CD4-positive, alpha-beta T cell treated with Interleukin-1 beta for 1 hour (primary cell): ENCODE results near the gene TBC1D5.
"Not testable (repeated sequence)": the region's sequence is repeated elsewhere in the genome, so short reads cannot be mapped to it uniquely, and the experiment has no call there.

Source experiments
- DNase-seq, 2 donors: peaks; one replicate each; pipeline ENCODE4 v3.0.0-alpha.2; 2020 to 2022

Gene TBC1D5

GRCh38 chr3:17154221-17154620, 588.2 kb downstream of the TBC1D5 start:
- no peak for DNase-seq

GRCh38 chr3:17153209-17153608, 589.2 kb downstream of the TBC1D5 start:
- DNase-seq = no peak

DNA sequence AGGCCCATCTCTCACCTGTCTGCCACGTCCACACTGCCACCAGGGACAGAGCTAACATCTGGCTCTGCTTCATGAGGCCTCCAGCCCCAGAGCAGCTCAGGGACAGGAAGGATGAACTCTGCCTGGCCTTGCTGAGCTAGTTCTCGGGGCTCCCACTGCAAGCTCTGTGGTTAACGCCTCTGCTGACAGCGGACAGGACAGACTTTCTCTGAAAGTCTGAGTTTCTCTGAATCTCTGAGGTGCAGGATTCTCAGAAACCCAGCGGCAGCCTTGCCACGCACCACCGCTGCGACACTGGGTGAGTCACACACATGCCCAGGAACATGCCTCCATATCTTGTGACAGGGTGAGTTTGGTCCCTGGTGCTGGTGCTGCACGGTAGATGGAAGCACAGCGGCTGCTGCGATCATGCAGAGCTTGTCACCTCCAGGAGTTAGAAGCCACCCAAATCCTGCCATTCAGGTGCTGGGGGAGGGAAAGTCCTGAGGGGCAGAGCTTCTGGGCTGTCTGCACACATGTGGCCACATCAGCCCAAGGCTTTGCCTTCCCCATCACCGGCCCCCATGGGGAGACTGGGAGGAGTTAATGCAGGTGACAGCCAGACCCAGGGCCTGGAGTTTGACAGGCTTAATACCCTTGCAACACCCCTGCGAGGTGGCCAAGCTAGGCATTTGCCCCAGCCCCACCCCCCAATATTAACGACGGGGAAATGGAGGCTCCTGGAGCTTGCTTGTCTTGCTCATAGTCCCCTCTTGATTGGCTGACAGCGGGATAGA, 590.6 kb downstream of the TBC1D5 start:
- DNase-seq = peak; percentile 77 to 78

DNA sequence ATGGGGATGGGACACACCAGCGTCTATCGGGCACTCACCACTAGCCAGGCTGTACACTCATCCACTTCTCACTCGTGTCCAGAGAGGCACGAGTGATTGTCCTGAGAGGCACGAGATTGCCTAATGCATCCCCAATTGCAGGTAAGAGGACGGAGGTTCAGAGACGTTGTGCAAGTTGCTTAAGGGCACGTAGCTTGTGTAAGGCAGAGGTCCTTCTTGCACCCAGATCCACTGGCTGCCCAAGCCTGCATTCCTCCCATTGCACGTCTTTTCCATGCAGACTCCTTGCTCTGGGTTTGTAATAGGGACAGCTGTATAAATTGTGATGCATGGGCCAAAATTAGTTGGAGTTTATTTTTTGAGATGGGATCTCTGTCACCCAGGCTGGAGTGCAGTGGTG, 593.4 kb downstream of the TBC1D5 start:
- no peak for DNase-seq

GRCh38 chr3:17144665-17144993, 597.8 kb downstream of the TBC1D5 start:
- DNase-seq = no peak

- DNase-seq = no peak
Measured at GRCh38 chr3:17143893-17144664, 598.4 kb downstream of the TBC1D5 start.

- no peak for DNase-seq
Measured at GRCh38 chr3:17142516-17142915, 599.9 kb downstream of the TBC1D5 start.

DNA sequence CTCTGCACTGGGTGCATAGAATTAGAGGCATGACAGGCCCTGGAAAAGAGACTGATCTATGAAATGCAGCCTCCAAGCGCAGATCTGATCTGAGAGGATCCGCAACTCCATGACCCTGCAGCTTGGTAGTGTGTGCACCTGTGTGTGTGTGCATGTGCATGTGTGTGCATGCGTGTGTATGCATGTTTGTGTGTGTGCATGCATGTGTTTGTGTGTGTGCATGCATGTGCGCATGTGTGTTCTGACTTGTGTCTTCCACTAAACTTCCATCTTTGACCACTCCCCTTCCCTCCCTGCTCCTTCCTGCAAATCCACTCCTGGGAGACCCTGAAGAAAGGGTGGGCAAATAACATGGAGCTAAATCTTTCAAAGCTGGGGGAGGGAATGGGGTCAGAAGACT, 600.7 kb downstream of the TBC1D5 start:
- no peak for DNase-seq

- DNase-seq = no peak
Measured at GRCh38 chr3:17140670-17141505, 601.5 kb downstream of the TBC1D5 start.

DNA sequence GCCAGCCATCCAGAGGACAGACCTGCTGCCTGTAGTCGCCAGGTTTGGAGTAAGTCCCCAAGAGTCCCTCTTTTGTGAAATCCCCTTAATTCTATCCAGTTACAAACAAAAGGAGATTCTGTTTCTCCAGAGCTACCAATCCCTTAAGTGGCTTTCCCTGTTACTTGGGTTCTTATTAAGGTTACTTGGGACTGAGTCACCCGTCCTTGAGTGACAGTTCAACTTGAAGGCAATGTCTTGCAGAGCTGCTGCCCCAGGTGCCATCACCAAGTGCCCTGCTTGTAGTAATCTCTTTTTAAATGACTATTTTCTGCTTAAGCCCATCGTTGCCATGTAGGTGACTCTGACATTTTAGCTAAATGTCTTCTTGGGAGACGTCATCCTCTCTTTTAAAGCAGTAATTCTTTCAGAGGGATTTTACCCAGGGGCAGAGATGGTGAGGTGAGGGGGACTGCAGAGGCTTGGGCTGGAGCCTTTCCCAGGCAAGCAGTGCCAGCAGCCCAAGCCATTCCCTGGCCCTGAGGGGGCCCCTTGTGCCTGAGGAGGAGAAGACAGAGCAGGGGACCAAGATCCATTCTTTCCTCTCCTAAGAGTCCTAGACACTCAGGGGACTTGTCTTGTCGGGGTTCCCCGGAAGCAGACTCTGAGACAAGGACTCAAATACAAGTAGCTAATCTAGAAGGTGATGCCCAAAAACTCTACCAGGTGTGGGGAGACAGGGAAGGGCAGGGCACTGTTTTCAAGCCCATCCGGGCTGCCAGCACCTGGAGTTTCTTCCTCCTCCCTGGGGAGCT, 604.0 kb downstream of the TBC1D5 start:
- no peak for DNase-seq

DNA sequence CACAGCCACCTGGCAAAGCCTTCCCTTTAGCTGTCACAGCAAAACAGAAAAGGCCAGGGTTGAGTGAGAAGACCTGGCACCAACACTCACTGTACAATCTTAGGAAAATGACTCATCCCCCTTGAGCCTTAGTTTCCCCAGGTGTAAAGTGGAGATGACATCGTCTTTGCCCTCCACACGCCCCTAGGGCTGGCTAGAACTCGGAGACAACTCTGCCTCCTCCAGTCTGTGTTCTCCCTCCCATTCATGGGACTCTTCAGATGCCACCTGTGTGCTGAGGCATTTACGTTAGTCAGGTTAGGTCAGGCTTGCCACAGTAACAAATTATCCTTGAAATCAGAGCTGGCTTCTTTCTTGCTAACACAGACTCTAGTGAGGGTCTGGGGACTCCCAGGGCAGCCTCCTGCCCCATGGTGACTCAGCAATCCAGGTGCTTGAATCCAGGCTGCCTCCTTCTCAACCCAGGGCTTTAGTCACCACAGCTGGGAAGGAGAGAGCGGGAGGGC, 605.1 kb downstream of the TBC1D5 start:
- DNase-seq = no peak

DNA sequence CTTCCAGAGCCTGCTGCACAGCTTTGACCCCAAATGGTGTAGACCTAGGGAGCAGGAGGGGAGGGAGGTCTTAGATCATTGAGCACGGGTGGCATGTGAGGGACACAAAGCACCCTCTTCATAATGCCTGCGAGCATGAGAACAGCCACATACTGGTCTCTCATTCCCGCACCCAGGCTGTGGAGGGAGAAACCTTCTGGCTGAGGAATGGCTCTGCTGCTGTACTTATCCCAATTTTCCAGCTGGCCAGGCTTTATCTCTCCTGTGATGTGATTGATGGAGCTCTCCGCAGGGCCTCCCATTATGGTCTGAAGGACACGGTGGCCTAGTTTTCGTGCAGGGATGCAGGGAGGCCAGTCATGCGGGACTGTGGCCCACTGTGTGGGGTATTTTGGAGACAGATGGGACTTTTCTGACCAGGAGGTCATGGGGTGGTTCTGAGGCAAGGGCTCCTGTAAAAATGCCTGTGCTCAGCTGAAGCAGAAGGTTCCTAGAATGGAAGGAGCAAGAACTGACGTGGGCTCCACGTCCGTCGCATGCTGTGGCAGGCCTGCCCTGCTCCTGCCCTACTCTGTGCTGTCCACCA, 606.2 kb downstream of the TBC1D5 start:
- no peak for DNase-seq

DNA sequence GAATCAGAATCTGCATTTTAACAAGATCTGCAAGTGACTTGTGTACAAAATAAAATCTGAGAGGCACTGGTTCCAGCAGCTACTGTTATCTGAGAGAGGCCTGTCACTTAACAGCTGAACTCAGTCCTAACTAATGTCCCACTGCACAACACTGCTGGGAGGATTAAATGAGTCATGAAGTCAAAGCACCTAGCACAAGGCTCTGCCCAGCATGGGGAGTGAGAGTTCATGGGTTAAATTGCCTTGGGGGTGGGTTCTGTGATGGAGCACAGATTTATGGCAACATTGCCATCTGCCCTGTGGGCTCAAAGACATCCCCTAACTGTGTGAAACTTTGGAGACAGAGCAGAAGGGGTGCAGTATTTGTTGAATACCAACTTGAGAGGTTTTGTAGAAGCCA, 606.7 kb downstream of the TBC1D5 start:
- no peak for DNase-seq

- DNase-seq = no peak
Measured at GRCh38 chr3:17133632-17134545, 608.5 kb downstream of the TBC1D5 start.

DNA sequence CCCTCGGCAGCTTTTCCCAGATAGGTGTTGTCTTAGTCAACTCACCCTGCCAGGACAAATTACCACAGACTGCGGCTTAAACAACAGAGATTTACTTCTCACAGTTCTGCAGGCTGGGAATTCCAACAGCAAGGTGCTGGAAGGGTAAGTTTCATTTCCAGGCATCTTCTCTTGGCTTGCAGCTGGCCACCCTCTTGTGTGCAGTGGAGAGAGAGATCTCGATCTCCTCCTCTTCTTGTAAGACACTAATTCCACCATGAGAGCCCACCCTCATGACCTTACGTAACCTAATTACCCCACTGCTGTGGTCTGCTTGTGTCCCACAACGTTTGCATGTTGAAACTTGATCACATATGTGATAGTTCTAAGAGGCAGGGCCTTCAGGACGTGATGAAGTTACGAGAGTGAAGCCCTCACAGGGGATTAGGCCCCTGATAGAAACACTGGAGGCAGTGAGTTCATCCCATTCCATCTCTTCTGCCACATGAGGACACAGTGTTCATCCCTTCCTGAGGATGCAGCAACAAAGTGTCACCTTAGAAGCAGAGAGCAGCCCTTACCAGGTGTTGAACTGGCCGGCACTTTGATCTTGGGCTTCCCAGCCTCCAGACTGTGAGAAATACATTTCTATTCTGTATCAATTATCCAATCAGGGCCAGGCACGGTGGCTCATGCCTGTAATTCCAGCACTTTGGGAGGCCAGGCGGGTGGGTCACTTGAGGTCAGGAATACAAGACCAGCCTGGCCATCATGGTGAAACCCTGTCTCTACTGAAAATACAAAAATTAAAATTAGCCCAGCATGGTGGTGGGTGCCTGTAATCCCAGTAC, 609.9 kb downstream of the TBC1D5 start:
- no peak for DNase-seq

DNA sequence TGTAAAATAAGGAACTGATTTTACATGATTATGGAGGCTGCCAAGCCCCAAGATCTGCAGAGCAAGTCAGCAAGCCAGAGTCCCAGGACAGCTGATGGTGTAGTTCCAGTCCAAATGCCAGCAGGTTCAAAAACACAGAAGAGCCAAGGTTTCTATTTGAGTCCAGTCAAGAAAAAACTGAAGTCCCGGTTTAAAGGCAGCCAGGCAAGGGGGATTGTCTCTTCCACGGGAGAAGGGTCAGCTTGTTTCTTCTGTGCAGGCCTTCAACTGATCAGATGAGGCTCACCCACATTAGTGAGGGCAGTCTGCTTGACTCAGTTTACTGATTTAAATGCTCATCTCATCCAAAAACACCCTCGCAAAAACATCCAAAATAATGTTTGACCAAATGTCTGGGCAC, 611.5 kb downstream of the TBC1D5 start:
- DNase-seq = no peak

DNA sequence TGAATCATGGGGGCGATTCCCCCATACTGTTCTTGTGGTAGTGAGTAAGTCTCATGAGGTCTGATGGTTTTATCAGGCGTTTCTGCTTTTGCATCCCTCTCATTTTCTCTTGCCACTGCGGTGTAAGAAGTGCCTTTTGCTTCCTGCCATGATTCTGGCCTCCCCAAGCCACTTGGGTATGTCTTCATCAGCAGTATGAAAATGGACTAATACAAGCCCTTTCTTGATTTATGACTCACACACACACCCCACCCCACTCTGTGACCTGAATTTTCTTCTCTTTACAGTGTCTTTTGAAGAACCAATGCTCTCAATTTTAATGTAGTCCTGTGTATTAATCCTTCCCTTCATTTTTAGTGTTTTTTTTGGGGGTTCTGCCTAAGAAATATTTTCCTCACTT, 612.9 kb downstream of the TBC1D5 start:
- no peak for DNase-seq

DNA sequence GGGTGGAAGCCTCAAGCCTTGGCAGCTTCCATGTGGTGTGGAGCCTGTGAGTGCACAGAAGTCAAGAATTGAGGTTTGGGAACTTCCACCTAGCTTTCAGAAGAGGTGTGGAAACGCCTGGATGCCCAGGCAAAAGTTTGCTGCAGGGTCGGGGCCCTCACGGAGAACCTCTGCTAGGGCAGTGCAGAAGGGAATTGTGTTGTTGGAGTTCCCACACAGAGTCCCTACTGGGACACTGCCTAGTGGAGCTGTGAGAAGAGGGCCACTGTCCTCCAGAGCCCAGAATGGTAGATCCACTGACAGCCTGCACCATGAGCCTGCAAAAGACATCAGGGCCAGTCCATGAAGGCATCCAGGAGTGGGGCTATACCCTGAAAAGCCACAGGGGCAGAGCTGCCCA, 613.8 kb downstream of the TBC1D5 start:
- DNase-seq = not testable (repeated sequence)

DNA sequence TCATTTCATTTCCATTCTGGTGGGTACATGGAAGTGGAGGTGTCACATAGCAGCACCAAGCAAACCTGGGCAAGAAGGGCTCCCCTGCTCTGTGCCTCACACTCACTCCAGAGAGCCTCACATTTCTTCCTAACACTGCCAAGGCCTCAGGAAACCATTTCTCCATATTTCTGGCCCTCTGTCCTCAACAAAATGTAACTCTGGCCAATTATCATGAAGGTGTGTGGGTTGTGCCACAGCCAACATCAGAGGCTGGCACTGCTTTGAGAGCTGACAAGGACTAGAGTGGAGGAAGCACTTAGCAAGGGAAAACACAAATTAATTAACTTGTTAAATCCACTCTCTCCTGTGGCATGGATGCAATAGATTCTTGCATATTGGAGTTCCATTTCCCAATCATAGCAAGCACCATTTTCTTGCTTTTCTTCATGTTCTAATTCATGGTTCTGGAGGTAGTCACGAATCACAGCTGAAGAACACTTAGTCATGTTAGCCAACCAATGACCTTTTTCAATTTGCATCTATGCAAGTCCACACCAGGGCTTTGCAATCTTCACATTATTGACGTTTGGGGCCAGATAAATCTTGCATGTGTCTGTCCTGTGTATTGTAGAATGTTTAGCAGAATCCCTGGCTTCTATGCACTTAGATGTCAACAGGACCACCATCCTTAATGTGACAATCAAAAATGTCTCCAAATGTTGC, 616.5 kb downstream of the TBC1D5 start:
- no peak for DNase-seq
